Calu3 (cell line): ENCODE data around the gene ART1. TPM values are rescaled to one million over a fixed set of nuclear protein-coding genes. Genes with fewer than 3 reads are reported as not detected.
A peak's percentile ranks its signal among the peaks of the same experiment; 100 is the strongest.

Source experiments
- BruUV-seq: library from RNA; stranded (reverse); fragments of 400-500 nt; replicated peaks from 2 replicates; lab custom pipeline; 2021; lab: Mats Ljungman, UMichigan
- CTCF ChIA-PET: fragments of 300-600 bp; sonication (Branson Sonifier 250); formaldehyde crosslinking; loops from one replicate; lab custom pipeline; 2022; ENCODE audit warnings: antibody characterized with exemption; lab: Charles Lee
- DNase-seq: peaks from one replicate; pipeline ENCODE4 v3.0.0; 2022
- H3K27ac Mint-ChIP-seq: one replicate; pipeline ENCODE4 v1.8.0; 2022; ENCODE audit warnings: mixed read lengths; ENCODE audit not compliant: unreplicated experiment
- H3K27me3 Mint-ChIP-seq: one replicate; pipeline ENCODE4 v1.8.0; 2022; ENCODE audit warnings: mixed read lengths; ENCODE audit not compliant: unreplicated experiment
- H3K36me3 Mint-ChIP-seq: one replicate; pipeline ENCODE4 v1.8.0; 2022; ENCODE audit warnings: mild to moderate bottlenecking, moderate library complexity, mixed read lengths; ENCODE audit not compliant: insufficient read depth, unreplicated experiment
- H3K4me1 Mint-ChIP-seq: one replicate; pipeline ENCODE4 v1.8.0; 2022; ENCODE audit warnings: mild to moderate bottlenecking, low read depth, mixed read lengths; ENCODE audit not compliant: unreplicated experiment
- H3K4me3 Mint-ChIP-seq: one replicate; pipeline ENCODE4 v1.8.0; 2022; ENCODE audit warnings: mild to moderate bottlenecking, low read depth, moderate library complexity, mixed read lengths; ENCODE audit not compliant: unreplicated experiment
- H3K9me3 Mint-ChIP-seq: one replicate; pipeline ENCODE4 v1.8.0; 2022; ENCODE audit warnings: low read depth, mixed read lengths; ENCODE audit not compliant: unreplicated experiment
- CTCF ChIP-seq: fragments of 200-600 bp; IDR thresholded peaks from one replicate; pipeline ENCODE4 v1.8.0; 2022; ENCODE audit warnings: antibody characterized with exemption; ENCODE audit not compliant: unreplicated experiment
- intact Hi-C: fragments of 100-400 bp; cut with micrococcal nuclease; formaldehyde crosslinking; loops from one replicate; pipeline ENCODE4 v1.10.0; 2022; ENCODE audit not compliant: unreplicated experiment
- total RNA-seq: library from RNA; stranded (reverse); gene quantifications from 2 replicates; pipeline ENCODE4 v1.2.3, GENCODE V29; 2022

ART1 gene
- total RNA-seq, 1 experiment from 2014 or later: not detected

GRCh38 chr11:3669128-3669527 is 24.2 kb downstream of the ART1 start:
- intact Hi-C loops: no loop called here
- Mint-ChIP-seq H3K9me3 (no peaks in the 10 kb centered on the region), H3K4me1 (no peaks in the 10 kb centered on the region), H3K4me3 (no peak overlapping the region), H3K27ac (no peak overlapping the region), H3K27me3 (no peaks in the 10 kb centered on the region), H3K36me3 (peaks cover 34% of the 10 kb centered on the region)
- DNase-seq: no peak
- no TSS peak for BruUV-seq
- CTCF ChIA-PET: no interaction called here
- TF ChIP-seq CTCF: no peak

GRCh38 chr11:3669742-3670183 is 24.8 kb downstream of the ART1 start:
- no peak for DNase-seq
- CTCF ChIA-PET: no interaction called here
- no peak for TF ChIP-seq CTCF
- Mint-ChIP-seq H3K36me3 (peaks cover 37% of the 10 kb centered on the region), H3K4me3 (no peak overlapping the region), H3K27me3 (no peaks in the 10 kb centered on the region), H3K27ac (no peak overlapping the region), H3K4me1 (no peaks in the 10 kb centered on the region), H3K9me3 (no peaks in the 10 kb centered on the region)
- BruUV-seq: no TSS peak
- intact Hi-C loops: no loop called here

- Mint-ChIP-seq H3K27me3 (no peaks in the 10 kb centered on the region), H3K36me3 (peaks cover 33% of the 10 kb centered on the region), H3K27ac (peak within 1 kb of the TSS; percentile 25), H3K4me3 (no peak within 1 kb of the TSS), H3K9me3 (no peaks in the 10 kb centered on the region), H3K4me1 (no peaks in the 10 kb centered on the region)
- TF ChIP-seq CTCF: no peak
- no peak for DNase-seq
- BruUV-seq: no TSS peak
- CTCF ChIA-PET: interaction anchor here (0.6 kb wide), 1 partner anchor 23 kb away, joined by 9 read pairs; no protein-coding TSS in a partner anchor
- intact Hi-C loops: no loop called here
Measured at GRCh38 chr11:3671334-3672254, 26.7 kb downstream of the ART1 start, which contains the start of gene CHRNA10. Gene CHRNA10 (minus strand): TSS chr11:3671384. CDS start chr11:3671312, 72 bp downstream.

GRCh38 chr11:3674189-3674588 is 29.3 kb downstream of the ART1 start:
- Mint-ChIP-seq H3K4me1 (no peaks in the 10 kb centered on the region), H3K36me3 (peaks cover 44% of the 10 kb centered on the region), H3K27ac (no peak overlapping the region), H3K4me3 (no peak overlapping the region), H3K27me3 (no peaks in the 10 kb centered on the region), H3K9me3 (no peaks in the 10 kb centered on the region)
- CTCF ChIA-PET: no interaction called here
- no TSS peak for BruUV-seq
- no peak for TF ChIP-seq CTCF
- intact Hi-C loops: no loop called here
- no peak for DNase-seq
